ENCODE data around the gene CCDC170. TPM values are rescaled to one million over a fixed set of nuclear protein-coding genes. Genes with fewer than 3 reads are reported as not detected.

The CCDC170 gene
- total RNA-seq, 1 experiment from 2014 or later = 0.12 TPM

DNA sequence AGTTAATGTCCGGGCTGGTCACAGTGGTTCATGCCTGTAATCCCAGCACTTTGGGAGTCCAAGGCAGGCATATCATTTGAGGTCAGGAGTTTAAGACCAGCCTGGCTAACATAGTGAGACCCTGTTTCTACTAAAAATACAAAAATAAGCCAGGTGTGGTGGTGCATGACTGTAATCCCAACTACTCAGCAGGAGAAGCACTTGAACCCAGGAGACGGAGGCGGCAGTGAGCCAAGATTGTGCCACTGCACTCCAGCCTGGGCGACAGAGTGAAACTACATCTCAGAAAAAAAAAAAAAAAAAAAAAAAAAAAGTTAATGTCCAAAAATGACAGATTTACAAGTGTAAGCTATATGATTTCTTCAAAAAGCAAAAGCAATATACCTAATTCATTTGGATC is 124.9 kb downstream of the CCDC170 start:
- ATAC-seq (no peak), DNase-seq (ENCODE audit: low read depth, low spot score) (no peak)
- no peaks in the 10 kb centered on the region for H3K27me3 ChIP-seq (ENCODE audit: insufficient read depth, low read length)
- H3K27ac ChIP-seq (ENCODE audit: low read depth, low read length) = no peak overlapping the region
- H4K20me1 ChIP-seq (ENCODE audit: insufficient read depth) = no peaks in the 10 kb centered on the region
- H3K4me2 ChIP-seq (ENCODE audit: low read length) = no peak overlapping the region
- H3K9me2 ChIP-seq (ENCODE audit: insufficient read depth) = no peaks in the 10 kb centered on the region
- H3K36me3 ChIP-seq (ENCODE audit: control insufficient read depth in 1 of 2, insufficient read depth in 2 of 2, low read length in 2 of 2) = no peaks in the 10 kb centered on the region
- no peak overlapping the region for H2AFZ ChIP-seq (ENCODE audit: low read depth, low read length, poor library complexity, severe bottlenecking)
- intact Hi-C loops (cut with micrococcal nuclease) = no loop called here
- TF ChIP-seq POLR2AphosphoS5 (IDR thresholded peaks at IDR 0.05; ENCODE audit: low read depth, low read length) (no peak), TCF7L2 (IDR thresholded peaks at IDR 0.05; ENCODE audit: borderline replicate concordance, extremely low read depth, insufficient read depth, insufficient read length) (no peak)
- no peaks in the 10 kb centered on the region for H3K79me2 ChIP-seq (ENCODE audit: insufficient read depth, low read length)
- no peak overlapping the region for H3K9ac ChIP-seq (ENCODE audit: low read length)
- no peak overlapping the region for H3K4me3 ChIP-seq (replicated peaks in 1 of 2; ENCODE audit: low read depth in 1 of 2, low read length in 2 of 2)
- H3K4me1 ChIP-seq (ENCODE audit: control insufficient read depth in 1 of 2, insufficient read depth in 2 of 2, low read length in 2 of 2) = peaks cover 0 to 7% of the 10 kb centered on the region in 2 experiments; a peak in 1 of 4 replicates
- no peaks in the 10 kb centered on the region for H3K9me3 ChIP-seq (ENCODE audit: control insufficient read depth in 1 of 2, insufficient read depth in 1 of 2, low read depth in 1 of 2, low read length in 2 of 2)
- ChIA-PET CTCF (no interaction called here), POLR2A (interaction anchor here (0.7 kb wide), 1 partner anchor 711 kb away, joined by 4 read pairs; no protein-coding TSS in a partner anchor), RAD21 (ENCODE audit: low non-redundant PET in 1 of 2, low total read pairs in 2 of 2, uncharacterized antibody in 2 of 2, unreplicated experiment in 2 of 2) (no interaction called here)
- no TSS peak for BruUV-seq (replicated peaks)

- Histone ChIP-seq H3K9me2 (ENCODE audit: insufficient read depth) (no peaks in the 10 kb centered on the region), H4K20me1 (ENCODE audit: insufficient read depth) (no peaks in the 10 kb centered on the region), H3K4me1 (ENCODE audit: control insufficient read depth in 1 of 2, insufficient read depth in 2 of 2, low read length in 2 of 2) (peaks cover 0 to 7% of the 10 kb centered on the region in 2 experiments; a peak in 1 of 4 replicates), H3K9ac (ENCODE audit: low read length) (no peak overlapping the region), H3K36me3 (ENCODE audit: control insufficient read depth in 1 of 2, insufficient read depth in 2 of 2, low read length in 2 of 2) (no peaks in the 10 kb centered on the region), H3K4me3 (replicated peaks in 1 of 2; ENCODE audit: low read depth in 1 of 2, low read length in 2 of 2) (no peak overlapping the region), H3K79me2 (ENCODE audit: insufficient read depth, low read length) (no peaks in the 10 kb centered on the region), H3K4me2 (ENCODE audit: low read length) (no peak overlapping the region), H3K9me3 (ENCODE audit: control insufficient read depth in 1 of 2, insufficient read depth in 1 of 2, low read depth in 1 of 2, low read length in 2 of 2) (no peaks in the 10 kb centered on the region), H3K27me3 (ENCODE audit: insufficient read depth, low read length) (no peaks in the 10 kb centered on the region), H2AFZ (ENCODE audit: low read depth, low read length, poor library complexity, severe bottlenecking) (no peak overlapping the region), H3K27ac (ENCODE audit: low read depth, low read length) (no peak overlapping the region)
- intact Hi-C loops (cut with micrococcal nuclease) = no loop called here
- no peak for TF ChIP-seq EZH2 (IDR thresholded peaks at IDR 0.05)
- no peak for TF ChIP-seq CTCF (IDR thresholded peaks at IDR 0.05 in 2 of 3, conservative IDR thresholded peaks at IDR 0.05 in 1 of 3; ENCODE audit: borderline replicate concordance in 1 of 3, insufficient read depth in 1 of 3, low read depth in 2 of 3, low read length in 2 of 3)
- TF ChIP-seq CEBPB (IDR thresholded peaks at IDR 0.05; ENCODE audit: low read depth) = no peak
- no peak for TF ChIP-seq SP1 (IDR thresholded peaks at IDR 0.05; ENCODE audit: low read depth)
- BruUV-seq (replicated peaks) = no TSS peak
- DNase-seq (ENCODE audit: low read depth, low spot score) (no peak), ATAC-seq (no peak)
- RAD21 ChIA-PET (ENCODE audit: low non-redundant PET in 1 of 2, low total read pairs in 2 of 2, uncharacterized antibody in 2 of 2, unreplicated experiment in 2 of 2) = no interaction called here
- CTCF ChIA-PET = no interaction called here
- POLR2A ChIA-PET = no interaction called here
These were observed 126.4 kb downstream of the CCDC170 start for GRCh38 chr6:151620179-151620578.
